Measurements from ENCODE around the gene TMEM37. TPM values are rescaled to one million over a fixed set of nuclear protein-coding genes. Genes with fewer than 3 reads are reported as not detected.

TMEM37 gene
- total and polyA plus RNA-seq, 2 of the 8 experiments (the other 6 are each of a cell fraction or from before 2014, with no cell fraction given) = 11.0 to 16.2 TPM

- H3K27me3 ChIP-seq (replicated peaks in 1 of 4; ENCODE audit: control insufficient read depth in 3 of 4, extremely low read depth in 1 of 4, insufficient read depth in 3 of 4, low read length in 3 of 4) = no peaks in the 10 kb centered on the region
- H2BK15ac ChIP-seq (ENCODE audit: low read length) = no peak overlapping the region
- no peak overlapping the region for H2BK20ac ChIP-seq (ENCODE audit: low read length)
- H4K20me1 ChIP-seq (replicated peaks in 1 of 2; ENCODE audit: control insufficient read depth in 1 of 2, insufficient read depth in 2 of 2, low read length in 2 of 2) = no peaks in the 10 kb centered on the region
- H3K27ac ChIP-seq (ENCODE audit: low read depth, low read length) = no peak overlapping the region
- no peaks in the 10 kb centered on the region for H3K36me3 ChIP-seq (ENCODE audit: control insufficient read depth in 2 of 4, insufficient read depth in 4 of 4, low read length in 3 of 4)
- H3K9me3 ChIP-seq (ENCODE audit: insufficient read depth in 2 of 2, low read depth in 1 of 2, low read length in 1 of 2) = no peaks in the 10 kb centered on the region
- H4K8ac ChIP-seq (ENCODE audit: extremely low read depth, insufficient read depth, low read length) = no peak overlapping the region
- H2AK5ac ChIP-seq (ENCODE audit: low read depth, low read length) = no peak overlapping the region
- H2BK12ac ChIP-seq (ENCODE audit: low read depth, low read length) = no peak overlapping the region
- no peaks in the 10 kb centered on the region for H3K4me1 ChIP-seq (replicated peaks in 1 of 4; ENCODE audit: control insufficient read depth in 3 of 4, insufficient read depth in 4 of 4, low read length in 3 of 4)
- H3K4me3 ChIP-seq (ENCODE audit: extremely low read depth in 1 of 4, insufficient read depth in 2 of 4, low read depth in 3 of 4, low read length in 4 of 4) = no peak overlapping the region
- ChIA-PET CTCF (ENCODE audit: partially characterized antibody) (interaction anchor here (0.6 to 21.3 kb wide), 17 partner anchors 12 to 885 kb away, joined by 3 to 411 read pairs (median 4); no protein-coding TSS in a partner anchor), POLR2A (ENCODE audit: partially characterized antibody) (interaction anchor here (0.7 kb wide), 1 partner anchor 27 kb away, joined by 3 read pairs; no protein-coding TSS in a partner anchor)
- H4K5ac ChIP-seq (ENCODE audit: insufficient read length, low read depth, low read length) = no peak overlapping the region
- H3K79me2 ChIP-seq (ENCODE audit: control insufficient read depth in 1 of 2, insufficient read depth in 2 of 2, low read length in 2 of 2) = no peaks in the 10 kb centered on the region
- FAIRE-seq (peak; percentile 88), DNase-seq (ENCODE audit: low read depth in 1 of 2, low spot score in 2 of 2) (peak in 1 of 2 experiments; percentile 69)
- H4K91ac ChIP-seq (replicated peaks; ENCODE audit: insufficient read length, low read length) = no peak overlapping the region
- no peak overlapping the region for H2AFZ ChIP-seq (ENCODE audit: low read length)
- H3K9ac ChIP-seq (replicated peaks in 1 of 4; ENCODE audit: extremely low read depth in 1 of 4, low read depth in 3 of 4, low read length in 3 of 4) = no peak overlapping the region
- H3K4me2 ChIP-seq (ENCODE audit: insufficient read depth in 1 of 2, low read depth in 2 of 2, low read length in 2 of 2) = no peak overlapping the region
- H3K56ac ChIP-seq (replicated peaks; ENCODE audit: insufficient read length, low read depth, low read length) = no peak overlapping the region
- H3K79me1 ChIP-seq (ENCODE audit: low read depth, low read length) = no peaks in the 10 kb centered on the region
- H3K4ac ChIP-seq (replicated peaks; ENCODE audit: insufficient read length, low read depth, low read length) = no peak overlapping the region
- no peaks in the 10 kb centered on the region for H3K23me2 ChIP-seq (ENCODE audit: low read depth, low read length)
- no peak overlapping the region for H2BK120ac ChIP-seq (replicated peaks; ENCODE audit: low read depth, low read length)
- H3K18ac ChIP-seq (ENCODE audit: extremely low read depth, low read length) = no peak overlapping the region
- no peak overlapping the region for H2BK5ac ChIP-seq (ENCODE audit: low read depth, low read length)
- 80% methylated on average over 7 of the region's 7 CpGs; no CpG with 5 or more reads in 1 of the 2 experiments for WGBS, 2 experiments (ENCODE audit: extremely low coverage in 1 of 2, insufficient coverage in 1 of 2, insufficient read length in 1 of 2, insufficient replicate concordance in 2 of 2, low coverage in 1 of 2, low lambda C conversion rate in 2 of 2, missing lambda C conversion rate in 1 of 2)
- no peak overlapping the region for H3K23ac ChIP-seq (ENCODE audit: insufficient read length)
- no peak overlapping the region for H3K14ac ChIP-seq (ENCODE audit: insufficient read length)
- TF ChIP-seq CTCF (IDR thresholded peaks at IDR 0.05; ENCODE audit: control extremely low read depth in 1 of 3, insufficient read depth in 1 of 3, low read depth in 1 of 3, low read length in 3 of 3) = peak; percentile 53 to 89 (median 73)
- TF ChIP-seq POLR2A (IDR thresholded peaks at IDR 0.05; ENCODE audit: control extremely low read depth in 1 of 2, low read depth in 2 of 2, low read length in 2 of 2) = no peak
- no peak for TF ChIP-seq ATF3 (IDR thresholded peaks at IDR 0.05; ENCODE audit: insufficient read depth, low read depth, low read length)
- no peak for TF ChIP-seq RFX5 (IDR thresholded peaks at IDR 0.05; ENCODE audit: borderline replicate concordance, low read depth, low read length)
- peak; percentile 65; the same call in 1 of the 2 replicates for TF ChIP-seq TEAD4 (IDR thresholded peaks at IDR 0.05; ENCODE audit: low read depth, low read length)
- no peak for TF ChIP-seq ZNF274 (IDR thresholded peaks at IDR 0.05; ENCODE audit: borderline replicate concordance, extremely low read depth, low read length)
- no peak for TF ChIP-seq SIN3A (conservative IDR thresholded peaks at IDR 0.05 in 1 of 2, IDR thresholded peaks at IDR 0.05 in 1 of 2; ENCODE audit: low read depth in 1 of 2, low read length in 2 of 2)
- TF ChIP-seq RAD21 (IDR thresholded peaks at IDR 0.05 in 1 of 2, conservative IDR thresholded peaks at IDR 0.05 in 1 of 2; ENCODE audit: low read depth in 2 of 2, low read length in 2 of 2) = peak; percentile 95 to 96
Observed at GRCh38 chr2:119407430-119408220, 24.0 kb upstream of the TMEM37 start.
